Activated CD8-positive, alpha-beta memory T cell treated with anti-CD3 and anti-CD28 coated beads, Interleukin-2, amount 50 U/mL, for 1 hour (primary cell): ENCODE data around the gene AK5.
"Not testable (repeated sequence)": the region's sequence is repeated elsewhere in the genome, so short reads cannot be mapped to it uniquely, and the experiment has no call there.

Experiments used
- DNase-seq: peaks from one replicate; pipeline ENCODE4 v3.0.0-alpha.2; 2020; ENCODE audit errors: extremely low read depth

AK5 gene

DNA sequence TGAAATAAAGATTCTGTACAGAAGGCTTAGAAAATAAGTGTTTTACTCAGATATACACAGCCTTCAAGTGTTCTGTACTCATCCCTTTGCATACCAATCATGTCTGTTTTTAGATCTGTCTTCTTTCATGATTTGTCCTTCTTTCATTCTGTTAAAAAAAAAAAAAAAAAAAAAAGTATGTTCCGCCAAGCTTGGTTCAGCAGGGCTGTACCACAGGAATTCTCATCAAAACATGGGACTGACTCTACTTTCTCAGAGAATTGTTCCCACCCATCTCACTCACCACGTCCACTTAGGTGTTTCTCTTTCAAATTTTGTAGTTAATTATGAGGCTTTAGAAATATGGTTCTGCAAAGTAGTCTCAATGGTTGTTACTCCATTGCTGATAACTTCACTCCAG, 119.0 kb downstream of the AK5 start:
- no peak for DNase-seq

DNA sequence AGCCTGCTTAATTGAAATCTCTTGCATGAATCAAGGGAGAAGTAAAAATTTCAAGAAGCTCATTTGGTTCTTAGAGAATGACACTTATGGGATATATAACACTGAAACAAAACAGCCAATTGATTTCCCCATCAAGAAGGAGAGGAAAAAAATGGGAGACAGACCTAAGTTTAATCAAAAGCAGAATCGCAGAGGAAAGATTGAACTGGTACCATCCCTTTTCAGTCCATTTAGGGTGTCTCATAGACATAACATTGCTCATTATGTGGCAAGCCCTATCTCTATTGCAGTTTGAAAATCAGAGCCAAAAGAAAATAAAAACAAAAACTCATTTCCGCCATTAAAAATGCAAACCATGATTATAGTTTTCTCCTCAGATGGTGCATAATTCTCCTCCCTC, 119.6 kb downstream of the AK5 start:
- no peak for DNase-seq

GRCh38 chr1:77405186-77405585, 123.4 kb downstream of the AK5 start:
- no peak for DNase-seq

DNA sequence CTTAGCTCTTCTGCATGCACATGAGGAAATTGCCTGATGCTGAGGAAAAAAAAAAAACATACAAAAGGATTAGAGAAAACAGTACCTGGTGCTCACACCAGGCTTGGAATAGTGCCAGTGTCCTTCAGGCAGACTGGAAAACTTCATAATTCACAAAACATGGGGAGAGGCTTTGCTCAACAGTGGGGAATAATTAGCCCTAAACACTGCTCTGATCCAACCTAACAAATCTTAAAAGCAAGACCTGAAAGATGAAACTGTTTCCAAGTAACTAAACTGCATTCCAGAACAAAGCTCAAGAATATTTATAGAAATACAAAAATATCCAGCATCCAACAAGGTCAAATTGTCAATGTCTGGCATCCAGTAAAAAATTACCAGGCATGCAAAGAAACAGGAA, 124.8 kb downstream of the AK5 start:
- no peak for DNase-seq

DNA sequence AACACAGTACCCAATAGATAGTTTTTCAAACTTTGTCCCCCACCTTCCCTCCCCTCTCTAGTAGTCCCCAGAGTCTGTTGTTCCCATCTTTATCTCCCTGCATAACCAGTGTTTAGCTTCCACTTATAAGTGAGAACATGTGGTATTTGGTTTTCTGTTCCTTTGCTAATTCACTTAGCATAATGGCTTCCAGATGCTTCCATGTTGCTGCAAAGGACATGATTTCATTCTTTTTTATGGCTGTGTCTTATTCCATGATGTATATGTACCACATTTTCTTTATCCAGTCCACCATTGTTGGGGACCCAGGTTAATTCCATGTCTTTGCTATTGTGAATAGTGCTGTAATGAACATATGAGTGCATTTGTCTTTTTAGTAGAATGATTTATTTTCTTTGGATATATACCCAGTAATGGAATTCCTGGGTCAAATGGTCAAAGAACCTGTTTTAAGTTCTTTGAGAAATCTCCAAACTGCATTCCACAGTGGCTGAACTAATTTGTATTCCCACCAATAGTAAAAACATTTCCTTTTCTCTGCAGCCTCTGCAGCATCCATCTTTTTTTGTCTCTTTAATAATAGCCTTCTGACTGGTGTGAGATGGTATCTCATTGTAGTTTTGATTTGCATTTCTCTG, 126.0 kb downstream of the AK5 start:
- no peak for DNase-seq

DNA sequence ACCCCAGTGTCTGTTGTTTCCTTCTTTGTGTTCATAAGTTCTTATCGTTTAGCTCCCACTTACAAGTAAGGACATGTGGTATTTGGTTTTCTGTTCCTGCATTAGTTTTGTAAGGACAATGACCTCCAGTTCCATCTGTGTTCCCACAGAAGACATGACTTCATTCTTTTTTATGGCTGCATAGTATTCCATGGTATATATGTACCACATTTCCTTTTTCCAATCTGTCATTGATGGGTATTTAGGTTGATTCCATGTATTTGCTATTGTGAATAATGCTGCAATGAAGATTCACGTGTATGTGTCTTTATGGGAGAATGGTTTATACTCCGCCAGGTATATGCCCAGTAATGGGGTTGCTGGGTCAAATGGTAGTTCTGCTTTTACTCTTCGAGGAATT, 127.1 kb downstream of the AK5 start:
- not testable (repeated sequence) for DNase-seq

GRCh38 chr1:77412069-77412819, 130.4 kb downstream of the AK5 start:
- no peak for DNase-seq

DNA sequence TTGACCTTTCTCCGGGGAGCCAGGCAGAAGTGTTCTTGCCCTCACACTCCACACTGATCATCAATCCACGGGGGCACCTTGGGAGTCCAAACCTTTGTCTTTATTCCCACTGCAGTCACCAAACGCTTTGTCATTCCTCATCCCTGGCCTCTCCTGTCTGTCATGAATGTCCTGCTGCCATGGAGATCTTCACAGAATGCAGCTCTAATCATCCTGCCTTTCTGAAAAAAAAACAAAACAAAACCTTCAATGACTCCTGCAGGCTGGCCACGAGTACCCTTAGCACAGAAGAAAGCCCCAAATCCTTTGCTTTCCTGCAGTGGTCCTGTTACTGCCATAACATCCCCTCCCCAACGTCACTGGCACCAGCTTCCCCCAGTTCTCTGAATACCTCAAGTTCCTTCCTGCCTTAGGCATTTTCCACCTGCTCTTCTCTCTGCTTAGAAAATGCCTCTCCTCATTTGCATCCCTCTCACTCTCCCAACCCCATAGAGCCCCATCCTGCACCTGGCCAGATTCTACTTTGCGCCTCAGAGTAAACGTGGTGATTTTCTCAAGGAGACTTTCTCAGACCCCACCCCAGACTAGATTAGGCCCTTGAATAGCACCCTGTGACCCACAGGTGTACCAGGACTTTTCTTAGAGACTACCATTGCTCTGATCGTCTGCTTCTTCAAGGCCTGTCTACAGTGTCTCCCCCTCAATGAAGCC, 131.2 kb downstream of the AK5 start:
- DNase-seq: no peak

DNA sequence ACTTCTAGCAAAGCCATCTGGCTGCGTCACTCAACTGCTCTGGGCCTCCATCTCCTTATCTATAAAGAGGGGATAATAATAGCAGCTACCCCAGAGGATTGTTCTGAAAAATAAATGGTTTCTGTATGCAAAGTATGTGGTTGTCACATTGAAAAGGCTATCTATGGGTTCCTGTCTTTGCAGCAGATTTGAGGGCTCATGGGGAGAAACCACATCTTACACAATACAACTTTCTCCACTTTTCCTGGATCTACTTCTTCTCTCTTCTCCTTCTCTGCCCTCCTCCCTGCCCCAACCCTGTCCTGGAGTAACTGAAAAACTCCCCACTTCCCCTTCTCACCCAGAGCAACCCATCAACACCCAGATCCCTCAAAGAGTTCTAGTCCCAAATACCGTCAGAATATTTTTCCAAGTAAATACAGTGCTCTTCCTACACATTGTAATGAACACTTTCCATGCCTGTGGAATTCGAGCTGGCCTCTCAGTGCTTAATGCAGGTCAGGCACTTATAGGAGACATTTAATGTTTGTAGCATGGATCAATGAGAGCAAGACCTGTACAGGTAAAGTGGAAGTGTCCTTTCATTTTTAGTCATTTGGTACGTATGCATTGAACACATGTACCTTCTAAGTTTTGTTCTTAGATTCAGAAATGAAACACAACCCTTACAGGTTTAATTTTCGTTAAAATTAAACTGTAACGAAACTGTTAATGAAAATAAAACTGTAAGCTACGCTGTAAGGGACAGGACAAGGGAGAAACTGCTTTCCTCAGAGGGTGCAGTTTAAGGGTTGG, 131.9 kb downstream of the AK5 start:
- DNase-seq: no peak

DNA sequence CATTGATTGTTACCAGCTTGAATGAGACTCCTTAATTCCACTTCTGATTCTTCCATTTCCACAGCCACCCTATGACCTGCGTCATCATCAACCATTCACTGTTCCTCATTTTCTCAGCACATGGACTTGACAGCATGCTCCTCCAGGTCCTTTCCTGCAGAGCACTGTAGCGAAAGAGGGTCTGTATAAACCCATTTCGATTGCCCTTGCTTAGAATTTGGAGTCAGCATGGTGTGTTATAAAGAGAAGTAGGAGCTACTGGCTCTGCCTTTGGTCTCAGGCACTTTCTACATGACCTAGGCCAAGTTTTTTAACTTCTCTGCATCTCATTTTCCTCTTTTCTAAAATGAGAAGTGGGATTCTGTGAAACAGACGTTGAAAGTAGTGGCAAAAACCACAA, 133.8 kb downstream of the AK5 start:
- no peak for DNase-seq

DNA sequence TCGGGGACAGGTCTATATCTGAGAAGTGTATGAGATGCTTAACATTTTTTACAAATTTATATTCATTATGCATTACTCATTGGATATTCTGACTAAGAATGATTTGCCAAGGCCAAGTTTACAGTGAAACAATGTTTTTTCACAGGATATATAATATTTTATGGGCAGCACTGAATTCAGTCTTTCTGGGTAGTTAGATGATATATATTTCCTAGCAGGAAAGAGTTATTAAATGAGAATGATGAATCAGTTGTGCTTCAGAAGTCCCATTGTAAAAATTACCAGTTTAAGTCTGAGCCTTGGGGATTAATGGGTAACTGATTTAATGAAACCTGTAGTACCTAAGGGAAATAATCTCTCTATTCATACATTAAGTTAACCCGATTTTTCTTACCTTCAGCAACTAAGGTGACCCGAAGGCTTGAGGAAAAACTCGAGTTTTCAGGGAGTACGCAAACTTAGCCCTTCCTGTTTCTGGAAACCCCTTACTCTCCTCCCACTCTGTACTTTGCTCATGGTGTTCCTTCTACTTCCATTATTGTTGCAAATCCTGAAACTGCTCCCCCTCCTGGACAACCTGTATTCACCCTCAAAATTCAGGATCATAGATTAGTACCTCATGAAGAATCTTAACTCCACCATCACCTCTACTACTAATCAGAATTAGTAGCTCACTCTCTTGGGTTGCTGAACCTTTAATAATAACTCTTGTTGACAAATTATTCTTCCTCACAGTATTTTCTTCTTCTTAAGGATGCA, 135.1 kb downstream of the AK5 start:
- no peak for DNase-seq

GRCh38 chr1:77418055-77418454, 136.2 kb downstream of the AK5 start:
- not testable (repeated sequence) for DNase-seq

- DNase-seq: no peak
Observed at GRCh38 chr1:77421504-77422233, 139.8 kb downstream of the AK5 start.

DNA sequence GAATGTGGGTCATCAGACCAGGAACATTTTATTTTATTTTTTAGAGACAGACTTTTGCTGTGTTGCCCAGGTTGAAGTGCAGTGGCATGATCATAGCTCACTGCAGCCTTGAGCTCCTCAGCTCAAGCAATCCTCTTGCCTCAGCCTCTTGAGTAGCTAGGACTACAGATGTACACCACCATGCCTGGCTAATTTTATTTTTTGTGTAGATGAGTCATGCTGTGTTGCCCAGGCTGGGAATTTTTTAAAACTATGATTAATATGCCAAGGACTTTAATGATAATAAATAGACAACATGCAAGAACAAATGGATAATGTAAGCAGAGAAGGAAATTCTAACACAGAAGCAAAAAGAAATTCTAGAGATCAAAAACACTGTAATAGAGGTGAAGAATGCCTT, 142.4 kb downstream of the AK5 start:
- no peak for DNase-seq

DNA sequence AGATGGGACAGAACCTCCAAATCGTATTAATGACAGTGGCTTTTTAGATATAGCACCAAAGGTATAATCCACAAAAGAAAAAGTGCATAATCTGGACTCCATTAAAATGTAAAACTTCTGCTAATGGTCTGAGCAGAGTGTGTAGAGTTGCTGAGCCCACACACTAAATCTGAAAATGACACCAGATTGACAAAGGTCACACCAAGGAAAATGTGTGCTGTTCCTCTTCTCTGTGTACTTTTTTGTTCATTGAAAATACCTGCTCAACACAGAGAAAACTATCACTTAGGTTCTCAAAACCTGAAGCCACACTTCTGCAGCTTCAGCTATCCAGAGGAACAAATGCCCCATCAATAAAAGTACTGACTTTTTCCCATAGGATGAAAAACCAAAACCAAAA, 146.2 kb downstream of the AK5 start:
- no peak for DNase-seq

- no peak for DNase-seq
Observed at GRCh38 chr1:77430966-77431690, 149.3 kb downstream of the AK5 start.

- DNase-seq: no peak
Observed at GRCh38 chr1:77433934-77434333, 152.1 kb downstream of the AK5 start.

GRCh38 chr1:77434967-77435366, 153.1 kb downstream of the AK5 start:
- no peak for DNase-seq

DNA sequence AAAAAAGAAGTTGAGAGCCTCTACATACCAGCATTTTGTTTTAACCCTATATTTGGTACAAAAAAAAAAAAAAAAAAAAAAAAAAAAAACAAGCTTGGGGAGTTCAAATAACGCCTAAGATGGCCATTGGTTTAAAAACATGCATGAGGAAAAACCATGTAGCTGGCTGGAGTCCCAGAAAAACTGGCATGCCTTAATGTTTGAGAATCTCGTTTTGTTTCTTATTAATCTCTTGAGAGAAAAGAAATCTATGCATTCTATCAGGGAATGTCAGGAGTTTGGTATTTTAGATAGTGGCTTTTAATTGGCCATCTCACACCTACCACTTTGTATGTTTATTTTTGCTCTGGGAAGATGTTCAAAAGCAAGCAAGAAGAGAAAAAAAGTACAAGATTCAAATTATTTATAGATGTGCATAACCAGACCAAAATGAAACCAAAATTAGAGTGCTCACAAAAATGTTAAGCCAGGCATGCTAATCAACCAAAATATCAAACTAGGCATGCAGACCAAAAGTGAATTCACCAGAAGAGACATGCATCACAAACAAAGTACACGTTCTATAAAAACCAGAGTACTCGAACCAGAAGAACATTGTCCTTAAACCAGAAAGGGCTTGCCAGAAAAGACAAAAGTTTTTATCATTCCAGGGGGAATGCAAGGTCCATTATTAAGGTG, 156.6 kb downstream of the AK5 start:
- DNase-seq: no peak
